SK-N-MC (cell line): ENCODE results near the gene FREM1.

ENCODE experiments used
- EZH2 ChIP-seq: fragments of 200-600 bp; sonication (generic); IDR thresholded peaks from one replicate; pipeline ENCODE4 v1.6.1; 2017; ENCODE audit warnings: antibody characterized with exemption
- POLR2AphosphoS5 ChIP-seq: IDR thresholded peaks from 2 replicates; pipeline ENCODE4 v1.6.1; 2012; ENCODE audit warnings: mild to moderate bottlenecking, low read depth, low read length, borderline replicate concordance

GRCh38 chr9:14857449-14858305 lies 52.6 kb downstream of the FREM1 start:
- TF ChIP-seq EZH2 (no peak), POLR2AphosphoS5 (no peak)
